NCI-H1694 treated with DMSO at 0.1 percent for 48 hours (cell line): Measurements from ENCODE around the gene ECE2.
A peak's percentile ranks its signal among the peaks of the same experiment; 100 is the strongest.

Experiments
- DNase-seq: peaks from one replicate; lab custom pipeline; 2025; lab: John Stamatoyannopoulos, UW

Gene ECE2

GRCh38 chr3:184240384-184241140 lies 35.3 kb upstream of the ECE2 start:
- no peak for DNase-seq

GRCh38 chr3:184241141-184241446 lies 34.7 kb upstream of the ECE2 start:
- DNase-seq, result no peak

GRCh38 chr3:184241447-184242296 lies 34.1 kb upstream of the ECE2 start:
- no peak for DNase-seq

- no peak for DNase-seq
Observed at GRCh38 chr3:184242297-184242685, 33.5 kb upstream of the ECE2 start.

- peak; percentile 71 for DNase-seq
Observed at GRCh38 chr3:184248454-184249411, 27.1 kb upstream of the ECE2 start, which contains the start of gene ALG3. TSS of gene ALG3 (minus strand) at chr3:184248962. CDS start at chr3:184248940, 22 bp downstream.

GRCh38 chr3:184249412-184250166 lies 26.2 kb upstream of the ECE2 start, which contains the start of gene EEF1AKMT4:
TSS of gene EEF1AKMT4 (plus strand) at chr3:184249672. CDS start at chr3:184249695, 23 bp downstream.
- peak; percentile 98 for DNase-seq

GRCh38 chr3:184250167-184250828 lies 25.5 kb upstream of the ECE2 start:
- DNase-seq, result peak; percentile 94

GRCh38 chr3:184255291-184256039 lies 20.4 kb upstream of the ECE2 start:
- DNase-seq, result no peak

- no peak for DNase-seq
Observed at GRCh38 chr3:184257083-184257915, 18.5 kb upstream of the ECE2 start.

GRCh38 chr3:184258926-184259325 lies 16.9 kb upstream of the ECE2 start:
- DNase-seq, result no peak

GRCh38 chr3:184259396-184259877 lies 16.4 kb upstream of the ECE2 start:
- no peak for DNase-seq

GRCh38 chr3:184259878-184260723 lies 15.7 kb upstream of the ECE2 start:
- DNase-seq, result no peak

GRCh38 chr3:184260724-184261269 lies 15.0 kb upstream of the ECE2 start:
- no peak for DNase-seq

GRCh38 chr3:184261270-184261853 lies 14.5 kb upstream of the ECE2 start, which contains the start of gene CAMK2N2:
TSS of gene CAMK2N2 (minus strand) at chr3:184261553. CDS start at chr3:184261285, 268 bp downstream.
- DNase-seq, result peak; percentile 92

GRCh38 chr3:184261854-184262763 lies 13.7 kb upstream of the ECE2 start:
- peak; percentile 64 for DNase-seq

- peak; percentile 4 for DNase-seq
Observed at GRCh38 chr3:184262764-184263179, 13.1 kb upstream of the ECE2 start.
